SH-SY5Y (cell line): ENCODE measurements around the gene BRPF3.

Experiments used
- GATA2 ChIP-seq: IDR thresholded peaks from 2 replicates; pipeline ENCODE4 v1.6.1; 2011; ENCODE audit warnings: mild to moderate bottlenecking, low read depth, low read length
- GATA3 ChIP-seq: IDR thresholded peaks from 2 replicates; pipeline ENCODE4 v1.6.1; 2011; ENCODE audit warnings: low read depth, mild to moderate bottlenecking, low read length, moderate library complexity

DNA sequence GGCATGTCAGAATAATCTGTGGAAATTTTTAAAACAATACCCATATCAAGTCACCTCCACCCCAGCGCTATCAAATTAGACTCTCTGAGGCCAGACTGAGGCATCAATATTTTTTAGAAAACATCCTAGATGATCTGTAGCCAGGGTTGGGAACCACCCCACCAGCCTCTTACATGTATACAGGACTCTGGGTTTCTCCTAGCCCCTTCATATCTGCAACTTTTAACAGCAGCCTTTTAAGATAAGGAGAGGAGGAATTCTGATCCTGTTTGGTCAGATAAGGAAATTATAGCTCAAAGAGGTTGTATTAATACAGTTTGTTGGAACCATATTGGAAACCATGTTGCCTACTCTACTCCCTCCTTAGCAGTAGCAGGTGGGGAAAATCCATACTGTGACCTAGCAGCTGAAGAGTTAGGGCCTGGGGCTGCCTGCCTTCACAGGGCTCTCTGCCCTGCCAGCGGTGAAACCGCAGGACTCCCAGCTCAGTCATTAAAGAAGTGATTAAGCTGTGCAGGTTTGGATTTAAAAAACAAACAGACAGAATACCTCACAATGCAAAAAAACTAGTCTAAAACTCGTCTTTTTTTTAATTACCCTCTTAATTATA, 30.0 kb downstream of the BRPF3 start:
- peak; percentile 14; the same call in 1 of the 2 replicates for TF ChIP-seq GATA2
- no peak for TF ChIP-seq GATA3
